PC-3 (cell line): ENCODE measurements around the gene CEP95. TPM values are rescaled to one million over a fixed set of nuclear protein-coding genes. Genes with fewer than 3 reads are reported as not detected.
A peak's percentile ranks its signal among the peaks of the same experiment; 100 is the strongest.

Source experiments
- ATAC-seq: fragments of 200-7000 bp; cut with Tn5 transposase; 2 replicates; pipeline ENCODE4 v1.9.1; 2020; ENCODE audit warnings: mild to moderate bottlenecking, moderate library complexity
- BruUV-seq: library from RNA; stranded (reverse); fragments of 400-500 nt; replicated peaks from 2 replicates; lab custom pipeline; 2021; lab: Mats Ljungman, UMichigan
- CTCF ChIA-PET: fragments of 300-600 bp; sonication (Branson Sonifier 250); formaldehyde crosslinking; loops from one replicate; lab custom pipeline; 2022; ENCODE audit warnings: antibody characterized with exemption; lab: Charles Lee
- POLR2A ChIA-PET: fragments of 300-600 bp; sonication (Branson Sonifier 250); formaldehyde crosslinking; loops from one replicate; lab custom pipeline; 2022; ENCODE audit warnings: antibody characterized with exemption; ENCODE audit not compliant: unreplicated experiment; lab: Charles Lee
- DNase-seq: peaks from one replicate; pipeline ENCODE4 v3.0.0-alpha.2; 2015
- H2AFZ ChIP-seq: fragments of 300-600 bp; sonication (generic); 2 replicates; pipeline ENCODE4 v1.6.0; 2016; ENCODE audit warnings: antibody characterized with exemption, low read length
- H3F3A ChIP-seq: fragments of 300-600 bp; sonication (generic); one replicate; pipeline ENCODE4 v1.6.0; 2017; ENCODE audit warnings: antibody characterized with exemption, low read length, control low read depth, mild to moderate bottlenecking; ENCODE audit not compliant: unreplicated experiment
- H3K27ac ChIP-seq: fragments of 300-600 bp; sonication (generic); 2 replicates; pipeline ENCODE4 v1.5.1; 2016; ENCODE audit warnings: mild to moderate bottlenecking, low read length
- H3K27me3 ChIP-seq: fragments of 300-600 bp; sonication (generic); 2 replicates; pipeline ENCODE4 v1.6.1; 2016; ENCODE audit warnings: low read length, mixed read lengths
- H3K36me3 ChIP-seq: fragments of 300-600 bp; sonication (generic); 2 replicates; pipeline ENCODE4 v1.6.1; 2016; ENCODE audit warnings: low read depth, mixed run types, low read length, mixed read lengths
- H3K4me1 ChIP-seq: fragments of 300-600 bp; sonication (generic); 2 replicates; pipeline ENCODE4 v1.5.1; 2016; ENCODE audit warnings: low read length; ENCODE audit not compliant: insufficient read depth
- H3K4me2 ChIP-seq: fragments of 300-600 bp; sonication (generic); 2 replicates; pipeline ENCODE4 v1.6.0; 2016; ENCODE audit warnings: low read length
- H3K4me3 ChIP-seq: fragments of 300-600 bp; sonication (generic); 2 replicates; pipeline ENCODE4 v1.5.1; 2016; ENCODE audit warnings: mild to moderate bottlenecking, low read length, mixed read lengths
- H3K79me2 ChIP-seq: fragments of 300-600 bp; sonication (generic); 2 replicates; pipeline ENCODE4 v1.6.1; 2017; ENCODE audit warnings: low read length, mixed read lengths
- H3K9ac ChIP-seq: fragments of 300-600 bp; sonication (generic); 2 replicates; pipeline ENCODE4 v1.6.0; 2016; ENCODE audit warnings: mild to moderate bottlenecking, low read length
- H3K9me2 ChIP-seq: fragments of 300-600 bp; sonication (generic); replicated peaks from 2 replicates; pipeline ENCODE4 v1.6.1; 2016; ENCODE audit warnings: mixed run types, low read length, mixed read lengths
- H3K9me3 ChIP-seq: fragments of 300-600 bp; sonication (generic); 2 replicates; pipeline ENCODE4 v1.6.1; 2016; ENCODE audit warnings: low read length, mixed read lengths
- H4K20me1 ChIP-seq: fragments of 300-600 bp; sonication (generic); 2 replicates; pipeline ENCODE4 v1.6.1; 2016; ENCODE audit warnings: low read length, mixed read lengths
- CTCF ChIP-seq: fragments of 300-600 bp; sonication (generic); conservative IDR thresholded peaks from 2 replicates; pipeline ENCODE4 v1.5.1; 2017; ENCODE audit warnings: antibody characterized with exemption, low read depth, mild to moderate bottlenecking, low read length
- EZH2 ChIP-seq: fragments of 300-600 bp; sonication (generic); IDR thresholded peaks from one replicate; pipeline ENCODE4 v1.6.1; 2017; ENCODE audit warnings: antibody characterized with exemption, mild to moderate bottlenecking, low read length; ENCODE audit not compliant: unreplicated experiment
- EZH2phosphoT487 ChIP-seq: fragments of 300-600 bp; sonication (generic); IDR thresholded peaks from 2 replicates; pipeline ENCODE4 v1.6.1; 2018; ENCODE audit warnings: mild to moderate bottlenecking, antibody characterized with exemption, low read length, borderline replicate concordance
- intact Hi-C: fragments of 100-400 bp; cut with micrococcal nuclease; formaldehyde crosslinking; loops from 2 replicates; pipeline ENCODE4 v1.9.0; 2023
- total RNA-seq: library from RNA; depleted of rRNA; stranded (reverse); fragments of >200 nt; gene quantifications from 2 replicates; pipeline ENCODE4 v1.2.3, GENCODE V29; 2014

CEP95 gene
- total RNA-seq, 1 experiment from 2014 or later = 32.4 TPM

GRCh38 chr17:64500862-64501765, 5.7 kb upstream of the CEP95 start:
- peak overlapping the region; percentile 93; the same call in 1 of the 2 replicates for H3K4me2 ChIP-seq
- ATAC-seq = no peak
- H4K20me1 ChIP-seq = peaks cover 73% of the 10 kb centered on the region
- no peaks in the 10 kb centered on the region for H3K9me3 ChIP-seq
- H3K79me2 ChIP-seq = peaks cover 68% of the 10 kb centered on the region
- peaks cover 62% of the 10 kb centered on the region for H3F3A ChIP-seq
- no peak overlapping the region for H3K27ac ChIP-seq
- DNase-seq = no peak
- ChIA-PET POLR2A (no interaction called here), CTCF (no interaction called here)
- peaks cover 75% of the 10 kb centered on the region for H3K4me1 ChIP-seq
- no TSS peak for BruUV-seq
- TF ChIP-seq CTCF = no peak
- no peak for TF ChIP-seq EZH2
- no peak for TF ChIP-seq EZH2phosphoT487
- H3K27me3 ChIP-seq = no peaks in the 10 kb centered on the region
- intact Hi-C loops = no loop called here
- peaks cover 79% of the 10 kb centered on the region for H3K36me3 ChIP-seq
- no peak overlapping the region for H3K4me3 ChIP-seq
- no peak overlapping the region for H3K9ac ChIP-seq
- no peak overlapping the region for H2AFZ ChIP-seq
- H3K9me2 ChIP-seq = no peaks in the 10 kb centered on the region

GRCh38 chr17:64502021-64502420, 4.8 kb upstream of the CEP95 start:
- Histone ChIP-seq H3K4me3 (0 out of 2 replicates have a peak overlapping the region, but pooled peaks have one; percentile 86), H3K27ac (no peak overlapping the region), H3K4me2 (peak overlapping the region; percentile 86; the same call in 1 of the 2 replicates), H3K36me3 (peaks cover 79% of the 10 kb centered on the region), H4K20me1 (peaks cover 73% of the 10 kb centered on the region), H3F3A (peaks cover 62% of the 10 kb centered on the region), H3K9me2 (no peaks in the 10 kb centered on the region), H3K79me2 (peaks cover 66% of the 10 kb centered on the region), H3K9ac (no peak overlapping the region), H3K27me3 (no peaks in the 10 kb centered on the region), H3K9me3 (no peaks in the 10 kb centered on the region), H2AFZ (no peak overlapping the region), H3K4me1 (peaks cover 75% of the 10 kb centered on the region)
- no TSS peak for BruUV-seq
- POLR2A ChIA-PET = no interaction called here
- intact Hi-C loops = no loop called here
- TF ChIP-seq EZH2phosphoT487 (no peak), EZH2 (no peak), CTCF (no peak)
- ATAC-seq (no peak), DNase-seq (no peak)
- CTCF ChIA-PET = no interaction called here

GRCh38 chr17:64502809-64503208, 4.0 kb upstream of the CEP95 start:
- no peaks in the 10 kb centered on the region for H3K9me2 ChIP-seq
- DNase-seq (no peak), ATAC-seq (no peak)
- BruUV-seq = no TSS peak
- intact Hi-C loops = no loop called here
- peaks cover 68% of the 10 kb centered on the region for H3K4me1 ChIP-seq
- H3K27me3 ChIP-seq = no peaks in the 10 kb centered on the region
- H3K79me2 ChIP-seq = peaks cover 74% of the 10 kb centered on the region
- peak overlapping the region; percentile 86; the same call in 1 of the 2 replicates for H3K4me3 ChIP-seq
- peaks cover 76% of the 10 kb centered on the region for H4K20me1 ChIP-seq
- H3K9me3 ChIP-seq = no peaks in the 10 kb centered on the region
- POLR2A ChIA-PET = interaction anchor here (0.6 kb wide), 1 partner anchor 1931 kb away, joined by 3 read pairs; no protein-coding TSS in a partner anchor
- no peak overlapping the region for H3K9ac ChIP-seq
- no peak overlapping the region for H3K27ac ChIP-seq
- H3F3A ChIP-seq = peaks cover 56% of the 10 kb centered on the region
- no peak overlapping the region for H2AFZ ChIP-seq
- CTCF ChIA-PET = no interaction called here
- H3K4me2 ChIP-seq = peak overlapping the region; percentile 86
- TF ChIP-seq EZH2 (no peak), CTCF (no peak), EZH2phosphoT487 (no peak)
- H3K36me3 ChIP-seq = peaks cover 79% of the 10 kb centered on the region
